ENCODE data around the gene REELD1.
A peak's percentile ranks its signal among the peaks of the same experiment; 100 is the strongest.

Gene REELD1

DNA sequence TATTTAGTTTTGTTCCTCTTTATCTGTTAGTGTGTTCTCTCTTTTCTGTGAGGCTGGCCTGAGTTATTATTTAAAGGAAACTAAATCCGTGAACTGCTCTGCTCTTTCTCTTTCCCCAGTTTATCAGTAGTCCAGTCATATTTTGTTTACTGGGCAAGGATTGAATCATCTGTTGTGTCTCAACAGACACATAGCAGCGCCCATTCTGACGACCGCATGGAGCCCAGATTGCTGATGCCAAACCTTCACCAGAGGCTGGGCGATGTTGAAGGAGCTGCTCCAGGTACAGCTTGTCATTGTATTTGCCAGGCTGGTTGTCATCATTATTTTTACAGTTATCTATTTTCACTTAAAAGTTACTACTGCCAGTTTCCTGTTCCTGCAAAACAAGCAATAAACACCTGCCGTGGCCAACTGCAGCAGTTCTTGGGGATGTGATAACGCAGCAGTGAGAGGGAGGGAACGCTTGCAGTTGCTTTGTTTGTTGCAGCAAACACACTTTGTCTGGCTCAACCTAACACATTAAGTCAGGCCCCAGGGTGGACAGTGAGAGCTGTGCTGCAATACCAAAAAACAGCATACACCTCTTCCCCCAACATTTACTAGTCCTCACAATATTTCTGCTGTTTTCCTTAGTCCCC, 10.1 kb downstream of the REELD1 start:
- DNase-seq (ENCODE audit: insufficient read length, low spot score), result no peak
- no peak for FAIRE-seq

DNA sequence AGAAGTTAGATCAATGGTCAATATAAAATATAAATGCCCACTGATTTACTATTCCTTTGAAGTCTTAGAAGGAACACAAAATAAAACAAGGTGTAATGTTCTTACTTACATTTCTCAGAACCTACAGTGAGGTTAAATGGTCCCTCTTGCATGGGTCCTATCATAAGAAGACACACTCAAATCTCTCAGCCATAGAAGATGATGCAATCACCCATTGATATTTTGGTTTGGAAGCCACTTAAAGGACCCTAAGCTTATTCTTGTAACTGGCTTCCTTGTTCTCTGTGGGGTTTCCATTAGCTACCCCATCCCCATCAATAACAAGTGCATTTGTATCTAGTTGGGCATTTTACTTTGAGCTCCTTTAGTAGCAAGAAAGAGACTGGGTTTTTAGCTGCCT, 15.1 kb downstream of the REELD1 start:
- no peak for DNase-seq (ENCODE audit: insufficient read length, low spot score)
- no peak for FAIRE-seq

DNA sequence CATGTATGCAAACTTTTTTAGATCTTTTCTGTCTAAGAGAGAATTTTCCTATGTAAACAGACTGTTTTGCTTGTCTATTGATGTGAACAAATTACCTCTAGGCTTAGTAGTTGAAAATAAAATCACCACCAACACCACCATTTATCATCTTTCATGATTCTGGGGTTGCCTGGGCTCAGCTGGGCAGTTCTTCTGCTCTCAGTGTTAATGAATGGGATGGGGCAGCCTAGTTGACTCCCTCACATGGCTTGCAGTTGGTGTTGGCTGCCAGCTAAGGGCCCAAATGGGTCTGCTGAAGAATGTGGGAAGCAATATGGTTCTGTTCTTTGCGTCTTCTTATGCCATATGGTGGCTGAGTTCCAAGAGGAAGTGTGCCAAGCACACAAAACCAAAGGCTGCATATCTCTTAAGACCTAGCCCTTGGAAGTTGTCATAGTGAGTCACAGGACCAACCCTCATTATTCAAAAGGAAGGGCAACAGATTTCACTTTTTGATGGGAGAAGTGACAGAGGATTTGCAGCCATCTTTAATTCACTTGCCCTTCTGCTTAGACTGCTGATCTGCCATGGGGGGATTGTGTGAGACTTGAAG, 17.9 kb downstream of the REELD1 start:
- DNase-seq (ENCODE audit: insufficient read length, low spot score) (no peak), FAIRE-seq (no peak)

DNA sequence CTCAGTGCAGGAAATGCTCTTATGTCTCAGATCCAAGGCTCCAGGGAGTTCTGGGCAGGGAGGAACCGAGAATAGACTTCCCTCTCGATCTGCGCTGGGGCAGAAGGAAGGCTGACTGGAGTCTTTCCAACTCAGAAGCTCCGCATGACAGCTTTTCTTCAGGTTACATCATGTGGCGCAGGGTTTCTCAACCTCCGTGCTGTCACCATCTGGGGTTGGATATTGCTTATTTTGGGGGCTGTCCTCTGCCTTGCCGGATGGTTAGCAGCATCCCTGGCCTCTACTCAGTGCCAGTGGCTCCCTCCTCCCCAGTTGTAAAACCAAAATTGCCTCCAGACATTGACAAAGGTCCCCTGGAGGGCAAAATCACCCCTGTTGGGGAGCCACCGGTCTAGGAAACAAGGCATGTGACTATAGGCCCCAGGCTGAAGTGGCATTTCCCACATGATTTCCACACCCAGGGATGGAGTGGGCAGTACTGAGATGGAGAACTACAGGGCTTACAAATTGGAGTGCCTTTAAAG, 21.4 kb downstream of the REELD1 start:
- no peak for FAIRE-seq
- DNase-seq (ENCODE audit: insufficient read length, low spot score), result no peak

DNA sequence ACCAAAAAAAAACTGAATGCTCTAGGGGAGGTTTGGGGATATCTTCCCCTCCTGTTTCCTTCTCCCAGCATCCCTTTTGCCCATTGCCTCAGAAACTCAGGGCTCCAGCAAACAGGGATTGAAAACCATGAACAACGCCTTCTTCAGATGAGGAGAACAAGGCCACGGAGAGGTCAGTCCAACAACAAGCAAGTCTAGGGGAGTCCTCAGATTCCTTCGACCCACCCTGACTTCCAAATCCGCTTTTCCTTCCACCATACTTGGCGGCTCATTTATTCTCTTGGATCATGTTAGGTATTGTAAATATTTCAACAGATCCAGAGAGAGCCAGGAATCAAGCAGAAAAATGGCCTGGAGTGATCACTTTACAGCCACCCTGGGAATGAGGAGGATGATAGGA, 21.9 kb downstream of the REELD1 start:
- FAIRE-seq, result no peak

DNA sequence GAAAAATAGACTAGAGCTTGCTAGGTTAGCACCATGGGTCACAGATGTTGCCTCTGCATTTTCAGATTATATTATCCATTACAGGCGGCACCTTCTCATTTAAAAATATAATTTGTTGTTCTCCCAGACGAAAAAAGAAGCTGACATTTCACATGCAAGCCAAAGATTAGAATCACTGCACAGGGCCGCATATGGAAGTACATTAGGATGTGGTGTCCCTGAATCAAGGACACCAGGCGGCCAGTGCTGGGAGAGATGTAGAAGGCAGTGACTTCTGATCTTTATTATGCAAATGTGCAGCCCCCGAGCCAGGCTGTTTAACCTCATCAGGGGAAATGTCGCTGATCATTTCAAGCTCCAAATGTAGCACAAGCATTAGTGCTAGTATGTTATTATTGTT, 22.8 kb downstream of the REELD1 start:
- no peak for DNase-seq (ENCODE audit: insufficient read length, low spot score)
- no peak for FAIRE-seq

More for the DNA sequence above, 21.9 kb downstream of the REELD1 start:
- DNase-seq (ENCODE audit: insufficient read length, low spot score), result no peak

DNA sequence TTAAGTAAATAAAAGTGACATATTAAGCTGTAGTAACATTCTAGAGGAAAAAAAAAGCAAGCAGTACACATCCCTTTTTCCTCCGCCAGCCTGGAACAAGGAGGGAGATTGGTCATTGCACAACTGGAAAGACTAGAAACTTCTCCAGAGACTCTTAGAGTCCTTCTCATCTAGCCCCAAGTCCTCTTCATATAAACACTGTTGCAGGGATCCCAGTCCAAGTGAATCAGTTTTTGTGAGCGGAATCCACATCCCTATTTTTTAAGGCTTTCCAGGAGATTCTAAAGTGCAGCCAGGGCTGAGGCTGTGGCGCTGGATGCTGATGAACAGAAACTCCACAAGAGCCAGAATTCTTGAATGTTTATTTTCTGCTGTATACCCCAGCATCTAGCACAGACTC, 23.8 kb downstream of the REELD1 start:
- FAIRE-seq, result no peak
- no peak for DNase-seq (ENCODE audit: insufficient read length, low spot score)

DNA sequence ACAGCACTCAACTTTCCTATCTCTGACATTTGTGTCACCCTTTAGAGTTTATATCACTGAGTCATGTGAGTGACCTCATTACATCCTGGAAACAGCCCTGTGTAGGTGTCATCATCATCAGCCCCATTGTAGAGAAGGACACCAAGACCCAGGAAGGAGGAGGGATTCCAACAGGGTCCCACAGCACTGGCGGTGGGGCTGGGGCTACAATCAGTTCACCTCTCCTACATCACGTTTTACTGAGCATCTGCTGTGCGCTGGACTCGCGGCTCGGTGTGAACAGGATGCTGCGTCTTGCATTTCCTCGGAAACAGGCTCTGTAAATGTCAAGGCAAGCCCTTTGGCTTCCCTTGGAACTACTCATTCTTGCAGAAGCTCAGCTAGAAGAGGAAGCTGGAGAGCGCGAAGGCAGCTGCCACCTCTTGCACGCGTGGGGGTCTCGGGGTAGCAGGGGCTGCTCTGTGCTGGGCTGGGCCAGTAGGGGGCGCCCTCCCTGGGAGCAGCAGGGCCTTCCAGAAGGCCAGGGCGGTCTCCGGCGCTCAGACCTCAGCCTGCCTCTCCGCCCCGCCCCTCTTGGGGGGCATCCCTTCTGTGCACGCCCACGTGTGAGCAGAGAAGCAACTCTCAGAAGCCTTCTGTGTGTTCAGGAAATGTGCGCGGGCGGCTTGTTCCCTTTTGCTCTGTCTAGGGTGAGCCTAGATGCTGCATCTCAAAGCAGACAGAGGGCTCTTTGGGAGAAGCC, 29.0 kb downstream of the REELD1 start:
- DNase-seq (ENCODE audit: insufficient read length, low spot score), result no peak
- FAIRE-seq, result peak; percentile 33

DNA sequence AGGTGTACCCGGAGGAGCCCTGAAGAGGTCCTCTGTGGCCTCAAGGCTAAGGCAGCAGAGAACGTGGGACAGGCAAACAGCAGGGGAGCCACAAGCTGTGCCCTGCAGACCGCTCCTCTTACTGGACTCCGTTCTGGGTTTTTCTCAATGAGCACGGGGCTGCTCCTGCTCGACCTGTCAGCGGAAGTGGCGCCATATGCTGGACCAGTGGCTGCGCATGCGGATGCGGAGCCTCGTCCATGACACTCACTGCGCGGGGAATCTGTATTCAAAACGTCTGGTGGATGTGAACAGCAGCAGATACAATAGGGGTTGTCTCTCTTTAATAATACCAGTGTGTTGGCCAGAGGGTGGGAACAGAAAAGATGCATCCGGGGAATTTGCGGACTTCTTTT, 29.5 kb downstream of the REELD1 start:
- DNase-seq (ENCODE audit: insufficient read length, low spot score) (no peak), FAIRE-seq (no peak)

DNA sequence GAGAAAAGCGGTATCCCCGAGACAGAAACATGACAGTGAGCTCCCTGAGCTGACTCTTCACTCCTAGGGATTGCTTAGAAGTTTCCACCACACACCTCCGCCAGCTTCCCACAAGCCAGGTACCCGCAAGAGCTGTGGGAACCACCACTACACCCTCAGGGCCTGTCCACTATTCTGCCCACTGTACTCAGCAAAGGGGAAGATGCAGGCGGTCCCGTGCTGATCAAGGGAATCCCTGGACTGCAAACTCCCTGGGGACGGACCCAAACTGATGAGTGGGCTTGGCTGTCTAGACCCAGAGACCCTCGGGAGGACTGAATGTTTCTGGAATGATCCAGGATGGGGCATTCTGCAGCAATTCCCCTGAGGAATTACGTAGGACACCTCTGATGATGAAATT, 30.2 kb downstream of the REELD1 start:
- DNase-seq (ENCODE audit: insufficient read length, low spot score) (no peak), FAIRE-seq (no peak)

DNA sequence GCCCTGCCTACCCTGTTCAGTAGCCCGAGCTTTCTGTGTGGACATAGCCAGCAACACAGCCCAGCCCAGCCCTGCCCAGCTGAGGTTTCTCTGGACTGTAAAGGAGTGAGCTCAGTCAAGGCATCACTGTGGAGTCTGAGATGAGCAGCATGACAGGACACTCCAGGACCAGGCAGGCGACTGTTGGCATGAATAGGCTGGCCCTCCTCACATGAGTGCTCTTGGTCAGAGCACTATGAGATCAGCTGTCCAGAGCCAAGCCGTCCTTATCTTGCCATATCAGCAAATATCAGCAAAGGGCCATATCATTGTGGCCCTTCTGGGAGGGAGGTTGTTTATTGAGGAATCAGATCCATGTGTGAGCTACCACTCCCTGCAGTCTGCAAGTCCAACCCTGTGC, 30.9 kb downstream of the REELD1 start:
- DNase-seq (ENCODE audit: insufficient read length, low spot score) (no peak), FAIRE-seq (peak; percentile 13)

DNA sequence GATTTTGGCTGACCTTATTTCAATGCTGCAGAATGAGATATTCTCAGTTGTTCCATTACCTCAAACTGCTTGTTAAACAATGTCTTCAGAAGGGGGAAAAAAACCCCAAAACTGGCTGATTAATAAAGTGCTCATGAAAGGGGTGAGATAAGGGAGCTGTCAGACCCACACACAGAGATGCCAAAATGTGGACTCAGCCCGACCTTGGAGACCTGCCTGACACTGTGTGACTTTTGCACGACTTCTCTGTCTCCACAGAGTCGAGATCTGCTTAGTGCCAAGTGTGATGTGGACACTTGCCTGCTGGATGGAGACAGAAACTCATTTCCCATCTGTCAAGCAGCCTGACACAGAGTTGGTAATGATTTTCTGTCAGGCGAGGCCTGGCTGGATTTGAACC, 31.5 kb downstream of the REELD1 start:
- DNase-seq (ENCODE audit: insufficient read length, low spot score), result no peak
- no peak for FAIRE-seq

DNA sequence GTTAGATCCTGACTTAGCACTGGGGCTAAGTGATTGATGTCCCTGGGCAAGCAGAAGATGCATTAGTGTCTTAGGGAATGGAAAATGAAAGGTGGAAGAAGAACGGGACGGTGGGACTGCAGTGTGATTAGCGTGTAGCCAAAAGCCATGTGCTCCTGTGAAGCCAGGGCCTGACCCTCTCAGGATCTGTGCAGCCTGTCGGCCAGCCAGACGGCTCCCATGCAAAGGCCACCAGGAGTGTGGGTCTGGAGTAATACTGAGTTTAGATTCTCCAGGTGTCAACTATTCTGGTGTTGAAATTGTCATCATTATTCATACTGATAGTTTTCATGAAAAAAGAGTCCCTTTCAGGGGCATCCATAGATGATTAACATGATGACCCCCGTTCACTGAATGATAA, 32.0 kb downstream of the REELD1 start:
- DNase-seq (ENCODE audit: insufficient read length, low spot score) (no peak), FAIRE-seq (no peak)

DNA sequence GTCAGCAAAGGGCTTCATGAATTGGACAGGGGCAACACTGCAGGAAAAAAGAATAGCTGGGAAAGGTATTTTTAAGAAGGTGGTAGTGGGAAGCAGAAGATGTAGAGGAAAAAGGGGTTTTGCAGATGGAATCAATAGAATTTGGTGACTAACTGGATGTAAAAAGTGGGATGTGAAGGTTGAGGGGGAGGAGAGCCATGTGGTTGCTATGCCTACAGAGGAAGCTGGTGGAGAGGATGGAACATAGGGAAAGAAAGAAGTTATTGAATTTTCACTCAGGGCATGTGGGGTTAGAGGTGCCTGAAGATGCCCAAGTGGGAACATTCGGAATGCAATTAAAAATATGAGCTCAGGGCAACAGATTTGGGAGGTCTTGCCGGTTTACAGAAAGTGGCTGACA, 33.0 kb downstream of the REELD1 start:
- no peak for FAIRE-seq
- DNase-seq (ENCODE audit: insufficient read length, low spot score), result no peak

DNA sequence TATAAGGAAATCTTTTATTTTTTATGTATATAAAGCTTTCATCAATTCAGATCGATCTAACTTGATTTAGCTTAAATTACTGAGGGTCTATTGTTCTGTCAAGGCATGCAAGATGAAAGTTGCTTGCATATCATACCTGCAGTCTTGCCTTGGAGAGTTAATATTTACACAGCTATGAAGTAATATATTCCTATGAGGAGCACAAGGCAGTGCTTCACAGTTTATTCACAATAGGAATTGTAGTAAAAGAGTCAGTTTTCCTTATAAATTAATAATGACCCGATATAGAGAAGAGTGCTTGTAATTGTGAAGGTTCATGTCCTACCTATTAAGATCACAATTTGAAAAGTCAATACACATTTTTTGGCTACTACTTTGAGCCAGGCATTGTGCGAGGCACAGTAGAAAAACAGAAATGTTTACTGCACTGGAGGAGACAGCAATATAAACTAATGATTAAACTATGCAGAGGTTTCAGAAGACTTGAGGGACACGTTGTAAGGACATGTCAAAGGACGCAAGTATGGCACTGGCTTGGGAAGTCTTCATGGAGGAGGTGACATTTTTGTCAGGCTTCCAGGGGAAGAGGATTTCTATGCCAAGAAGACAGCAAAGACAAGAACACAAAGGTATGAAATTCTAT, 38.8 kb downstream of the REELD1 start:
- no peak for FAIRE-seq
- no peak for DNase-seq (ENCODE audit: insufficient read length, low spot score)

DNA sequence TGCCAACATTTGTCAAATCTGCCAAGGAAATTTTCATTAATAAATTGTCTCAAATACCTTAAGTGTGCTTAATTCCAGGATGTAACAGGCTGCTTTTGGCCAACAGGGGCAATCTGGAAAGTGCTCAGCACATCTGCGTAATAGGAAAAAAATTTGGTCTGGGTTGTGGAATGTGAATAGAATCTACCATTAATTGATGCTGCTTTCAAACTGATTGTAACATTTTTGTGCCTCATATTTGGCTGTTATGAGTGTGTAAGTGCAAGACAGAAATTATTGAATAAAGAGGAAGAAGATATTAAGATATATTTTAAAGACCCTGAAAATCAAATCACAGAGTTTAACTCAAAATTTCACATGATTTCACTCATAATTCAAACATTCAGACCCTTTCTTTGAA, 41.1 kb downstream of the REELD1 start:
- peak; percentile 36 for DNase-seq (ENCODE audit: insufficient read length, low spot score)

DNA sequence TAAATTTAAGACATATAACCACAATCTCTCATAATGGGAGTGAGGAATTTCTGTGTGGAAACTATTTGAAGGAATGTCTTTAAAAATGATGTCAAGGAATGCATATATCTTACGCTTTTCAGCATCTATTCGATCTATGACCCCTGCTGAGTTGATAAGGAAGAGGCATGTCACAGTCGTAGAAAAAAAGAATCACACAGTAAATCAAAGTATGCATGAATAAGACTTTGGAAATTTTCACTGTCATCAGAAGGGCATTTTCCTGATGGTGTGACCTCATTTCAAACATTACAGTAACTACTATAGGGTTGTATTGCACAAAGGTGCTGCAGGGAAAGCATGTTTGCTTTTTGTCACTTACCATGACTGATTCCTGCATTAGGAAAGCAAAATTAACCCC, 41.5 kb downstream of the REELD1 start:
- FAIRE-seq (peak; percentile 51), DNase-seq (ENCODE audit: insufficient read length, low spot score) (peak; percentile 45)

More for the DNA sequence above, 41.1 kb downstream of the REELD1 start:
- FAIRE-seq, result peak; percentile 16

DNA sequence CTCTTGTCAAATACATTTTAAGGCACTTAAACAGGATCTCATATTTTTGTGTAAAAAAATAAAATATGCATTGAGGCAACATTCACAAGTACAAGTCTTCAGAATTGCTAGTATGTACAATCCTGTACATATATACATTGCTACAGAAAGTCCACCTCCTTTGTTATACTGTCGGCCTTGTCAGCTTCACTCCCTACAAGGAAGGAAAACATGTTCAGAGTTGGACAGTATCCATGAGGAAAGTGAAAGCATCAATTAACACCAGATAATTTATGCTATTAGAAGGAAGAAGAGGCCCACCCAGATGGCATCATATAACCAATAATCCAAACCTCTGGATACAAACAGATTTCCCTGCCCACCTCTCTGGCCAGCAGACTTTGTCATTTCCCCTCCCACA, 42.0 kb downstream of the REELD1 start:
- FAIRE-seq, result no peak
- no peak for DNase-seq (ENCODE audit: insufficient read length, low spot score)

DNA sequence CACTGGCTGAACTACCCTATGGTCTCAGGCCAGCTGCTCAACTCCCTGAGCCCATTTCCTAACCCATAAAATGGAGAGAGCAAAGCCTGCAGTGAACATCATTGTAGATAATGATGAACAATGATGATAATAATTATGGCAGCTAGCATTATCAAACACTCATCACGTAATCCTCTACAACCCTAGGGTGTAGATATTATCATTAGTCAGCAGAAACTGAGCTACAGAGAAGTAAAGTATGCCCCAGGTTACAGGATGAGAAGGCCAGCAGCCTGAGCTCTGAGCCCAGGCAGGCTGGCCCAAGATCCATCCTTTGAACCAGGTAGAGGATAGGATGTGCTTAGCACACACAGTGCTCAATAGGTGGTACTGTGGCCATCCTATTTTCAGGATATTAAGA, 43.2 kb downstream of the REELD1 start:
- DNase-seq (ENCODE audit: insufficient read length, low spot score) (no peak), FAIRE-seq (no peak)

DNA sequence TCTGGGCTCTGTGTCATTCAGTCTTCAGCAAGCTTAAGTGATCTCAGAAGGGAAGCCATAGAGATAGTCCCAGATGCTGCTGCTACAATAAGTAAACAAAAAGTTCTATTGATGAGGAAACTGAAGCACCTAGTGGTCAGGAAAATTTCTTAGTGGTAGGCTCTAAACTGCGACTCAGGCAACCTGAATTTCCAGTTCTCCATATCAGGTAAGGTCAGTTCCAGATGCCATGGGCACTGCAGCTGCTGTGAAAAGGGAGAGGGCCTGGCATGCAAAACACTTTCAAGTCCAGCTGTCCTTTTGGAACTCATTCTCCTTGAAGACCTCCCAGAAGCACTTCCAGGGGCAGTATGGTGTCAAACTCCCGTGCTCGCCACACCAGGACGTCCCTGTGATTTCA, 46.2 kb downstream of the REELD1 start:
- FAIRE-seq, result no peak
- DNase-seq (ENCODE audit: insufficient read length, low spot score), result no peak

DNA sequence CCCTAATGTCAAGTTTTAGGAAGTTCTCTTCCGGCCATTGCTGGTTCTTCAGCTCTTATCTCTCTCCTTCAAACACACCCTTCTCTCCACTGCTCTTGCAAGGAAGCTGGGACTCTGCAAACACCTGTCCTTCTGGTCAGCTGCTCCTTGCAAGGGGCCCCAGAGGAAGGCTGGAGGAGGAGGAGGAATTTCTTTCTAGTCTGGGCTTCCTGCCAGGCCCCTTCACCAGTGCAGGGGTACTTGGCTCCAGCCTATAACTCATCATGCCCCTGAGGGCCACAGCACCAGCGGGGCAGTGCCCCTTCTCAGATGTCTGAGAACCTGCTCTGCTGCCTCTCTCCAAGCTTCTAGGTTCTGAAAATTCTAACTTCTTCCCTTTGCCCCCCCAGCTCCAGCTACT, 46.7 kb downstream of the REELD1 start:
- no peak for DNase-seq (ENCODE audit: insufficient read length, low spot score)
- no peak for FAIRE-seq

Measured in HTR-8/SVneo (cell line).